ENCODE data around the gene HADHB. TPM values are rescaled to one million over a fixed set of nuclear protein-coding genes. Genes with fewer than 3 reads are reported as not detected.

HADHB gene
- total RNA-seq, 1 experiment from 2014 or later, result 101 TPM

- ChIA-PET POLR2A (ENCODE audit: low non-redundant PET) (no interaction called here), CTCF (no interaction called here)
- no TSS peak for BruUV-seq (replicated peaks)
- Histone ChIP-seq H3K36me3 (ENCODE audit: insufficient read depth, low read length, poor library complexity, severe bottlenecking) (peaks cover 50% of the 10 kb centered on the region), H3K27me3 (replicated peaks; ENCODE audit: insufficient read depth, low read depth, low read length, poor library complexity) (no peaks in the 10 kb centered on the region), H3K27ac (ENCODE audit: low read depth, low read length, poor library complexity, severe bottlenecking) (no peak overlapping the region), H3K4me3 (ENCODE audit: low read depth, low read length, poor library complexity, severe bottlenecking) (no peak overlapping the region), H3K4me1 (ENCODE audit: insufficient read depth, low read length, poor library complexity, severe bottlenecking) (no peaks in the 10 kb centered on the region), H3K9me3 (ENCODE audit: low read depth, low read length, poor library complexity, severe bottlenecking) (no peaks in the 10 kb centered on the region)
- TF ChIP-seq, protein P1, sequence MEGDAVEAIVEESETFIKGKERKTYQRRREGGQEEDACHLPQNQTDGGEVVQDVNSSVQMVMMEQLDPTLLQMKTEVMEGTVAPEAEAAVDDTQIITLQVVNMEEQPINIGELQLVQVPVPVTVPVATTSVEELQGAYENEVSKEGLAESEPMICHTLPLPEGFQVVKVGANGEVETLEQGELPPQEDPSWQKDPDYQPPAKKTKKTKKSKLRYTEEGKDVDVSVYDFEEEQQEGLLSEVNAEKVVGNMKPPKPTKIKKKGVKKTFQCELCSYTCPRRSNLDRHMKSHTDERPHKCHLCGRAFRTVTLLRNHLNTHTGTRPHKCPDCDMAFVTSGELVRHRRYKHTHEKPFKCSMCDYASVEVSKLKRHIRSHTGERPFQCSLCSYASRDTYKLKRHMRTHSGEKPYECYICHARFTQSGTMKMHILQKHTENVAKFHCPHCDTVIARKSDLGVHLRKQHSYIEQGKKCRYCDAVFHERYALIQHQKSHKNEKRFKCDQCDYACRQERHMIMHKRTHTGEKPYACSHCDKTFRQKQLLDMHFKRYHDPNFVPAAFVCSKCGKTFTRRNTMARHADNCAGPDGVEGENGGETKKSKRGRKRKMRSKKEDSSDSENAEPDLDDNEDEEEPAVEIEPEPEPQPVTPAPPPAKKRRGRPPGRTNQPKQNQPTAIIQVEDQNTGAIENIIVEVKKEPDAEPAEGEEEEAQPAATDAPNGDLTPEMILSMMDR (conservative IDR thresholded peaks at IDR 0.05; ENCODE audit: low read depth, low read length), result no peak
- no peak for TF ChIP-seq EZH2 (IDR thresholded peaks at IDR 0.05; ENCODE audit: borderline replicate concordance, low read depth, low read length, poor library complexity, severe bottlenecking)
- intact Hi-C loops (cut with micrococcal nuclease; ENCODE audit: unreplicated experiment), result no loop called here
- DNase-seq (ENCODE audit: low spot score), result no peak
These were observed 35.1 kb downstream of the HADHB start for GRCh38 chr2:26279886-26280285.

GRCh38 chr2:26281226-26281625 is 36.5 kb downstream of the HADHB start:
- TF ChIP-seq, protein P1 (conservative IDR thresholded peaks at IDR 0.05; ENCODE audit: low read depth, low read length), result no peak
- TF ChIP-seq EZH2 (IDR thresholded peaks at IDR 0.05; ENCODE audit: borderline replicate concordance, low read depth, low read length, poor library complexity, severe bottlenecking), result no peak
- no peak overlapping the region for H3K27ac ChIP-seq (ENCODE audit: low read depth, low read length, poor library complexity, severe bottlenecking)
- H3K27me3 ChIP-seq (replicated peaks; ENCODE audit: insufficient read depth, low read depth, low read length, poor library complexity), result no peaks in the 10 kb centered on the region
- intact Hi-C loops (cut with micrococcal nuclease; ENCODE audit: unreplicated experiment), result no loop called here
- DNase-seq (ENCODE audit: low spot score), result no peak
- H3K9me3 ChIP-seq (ENCODE audit: low read depth, low read length, poor library complexity, severe bottlenecking), result no peaks in the 10 kb centered on the region
- CTCF ChIA-PET, result no interaction called here
- H3K4me3 ChIP-seq (ENCODE audit: low read depth, low read length, poor library complexity, severe bottlenecking), result no peak overlapping the region
- POLR2A ChIA-PET (ENCODE audit: low non-redundant PET), result no interaction called here
- H3K36me3 ChIP-seq (ENCODE audit: insufficient read depth, low read length, poor library complexity, severe bottlenecking), result peaks cover 60% of the 10 kb centered on the region
- no peaks in the 10 kb centered on the region for H3K4me1 ChIP-seq (ENCODE audit: insufficient read depth, low read length, poor library complexity, severe bottlenecking)
- no TSS peak for BruUV-seq (replicated peaks)

DNA sequence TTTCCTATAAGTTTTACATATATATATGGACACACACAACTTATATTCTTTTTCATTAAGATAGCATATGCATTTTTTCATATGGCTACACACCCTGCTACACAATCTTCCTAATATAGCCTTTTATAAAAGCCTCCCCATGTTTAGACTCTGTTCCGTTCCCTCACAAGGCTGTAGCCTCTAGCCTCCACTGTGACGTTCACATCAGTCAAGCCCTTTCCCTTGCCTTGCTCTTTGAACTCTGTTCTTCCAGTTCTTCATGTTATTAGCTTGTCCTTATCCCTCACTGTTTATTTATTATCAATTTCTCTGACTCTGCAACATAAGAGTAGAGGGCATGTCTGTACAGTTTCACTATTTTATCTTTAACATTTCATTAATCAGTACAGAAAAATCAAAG is 38.9 kb downstream of the HADHB start:
- Histone ChIP-seq H3K27me3 (replicated peaks; ENCODE audit: insufficient read depth, low read depth, low read length, poor library complexity) (no peaks in the 10 kb centered on the region), H3K9me3 (ENCODE audit: low read depth, low read length, poor library complexity, severe bottlenecking) (no peaks in the 10 kb centered on the region), H3K4me1 (ENCODE audit: insufficient read depth, low read length, poor library complexity, severe bottlenecking) (no peaks in the 10 kb centered on the region), H3K4me3 (ENCODE audit: low read depth, low read length, poor library complexity, severe bottlenecking) (no peak overlapping the region), H3K36me3 (ENCODE audit: insufficient read depth, low read length, poor library complexity, severe bottlenecking) (peaks cover 57% of the 10 kb centered on the region), H3K27ac (ENCODE audit: low read depth, low read length, poor library complexity, severe bottlenecking) (no peak overlapping the region)
- no peak for TF ChIP-seq EZH2 (IDR thresholded peaks at IDR 0.05; ENCODE audit: borderline replicate concordance, low read depth, low read length, poor library complexity, severe bottlenecking)
- TF ChIP-seq, protein P1 (conservative IDR thresholded peaks at IDR 0.05; ENCODE audit: low read depth, low read length), result no peak
- intact Hi-C loops (cut with micrococcal nuclease; ENCODE audit: unreplicated experiment), result no loop called here
- ChIA-PET CTCF (no interaction called here), POLR2A (ENCODE audit: low non-redundant PET) (no interaction called here)
- DNase-seq (ENCODE audit: low spot score), result no peak
- no TSS peak for BruUV-seq (replicated peaks)
